GM19023 (cell line): ENCODE data around the gene RHEBL1.

Experiments used
- ATAC-seq: cut with Tn5 transposase; IDR thresholded peaks from one replicate; pipeline ENCODE4 v1.9.1; 2021; ENCODE audit warnings: mild to moderate bottlenecking, moderate library complexity; ENCODE audit not compliant: unreplicated experiment

Gene RHEBL1, protein sequence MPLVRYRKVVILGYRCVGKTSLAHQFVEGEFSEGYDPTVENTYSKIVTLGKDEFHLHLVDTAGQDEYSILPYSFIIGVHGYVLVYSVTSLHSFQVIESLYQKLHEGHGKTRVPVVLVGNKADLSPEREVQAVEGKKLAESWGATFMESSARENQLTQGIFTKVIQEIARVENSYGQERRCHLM

DNA sequence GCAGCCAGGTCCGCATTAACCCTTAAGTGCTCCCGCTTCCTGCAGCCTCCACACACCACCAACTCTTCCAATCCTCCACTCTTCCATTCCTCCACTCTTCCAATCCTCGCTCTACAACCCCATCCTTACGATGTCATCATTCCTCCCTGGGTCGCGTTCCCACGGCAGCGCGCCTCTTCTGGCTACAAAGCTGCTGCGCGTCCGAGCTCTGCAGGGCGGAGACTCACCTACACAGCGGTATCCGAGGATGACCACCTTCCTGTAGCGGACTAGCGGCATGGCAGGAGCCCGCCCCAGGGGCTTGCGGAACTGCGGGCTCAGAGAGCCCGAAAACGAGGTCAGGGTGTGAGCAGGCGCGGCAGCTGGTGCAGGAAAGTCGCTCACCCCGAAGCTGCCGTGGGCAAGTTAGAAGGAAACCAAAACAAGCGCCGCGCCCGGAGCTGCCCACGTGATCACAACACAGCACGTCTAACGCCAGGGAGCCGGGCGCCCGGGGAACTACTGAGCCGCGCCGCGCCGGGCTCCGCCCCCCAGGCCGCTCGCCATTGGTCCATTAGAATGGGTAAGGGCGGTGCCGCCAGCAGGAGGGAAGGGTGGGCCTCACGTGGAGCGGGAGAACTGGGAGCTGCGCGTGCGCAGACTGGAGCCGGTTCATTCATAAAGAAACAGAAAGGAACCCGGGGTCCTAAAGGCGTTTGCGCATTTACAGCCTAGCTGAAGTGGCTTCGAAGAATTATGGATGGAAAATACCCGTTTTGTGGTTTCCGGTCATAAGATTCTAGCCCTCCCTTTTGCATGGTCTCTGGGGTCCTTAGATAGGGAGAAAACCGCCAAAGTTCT lies at the start of gene RHEBL1:
Gene RHEBL1 (minus strand): TSS at position 473 of the 840 bp plus-strand sequence. CDS start 194 bp downstream, at position 279.
- peak; percentile 99 for ATAC-seq

DNA sequence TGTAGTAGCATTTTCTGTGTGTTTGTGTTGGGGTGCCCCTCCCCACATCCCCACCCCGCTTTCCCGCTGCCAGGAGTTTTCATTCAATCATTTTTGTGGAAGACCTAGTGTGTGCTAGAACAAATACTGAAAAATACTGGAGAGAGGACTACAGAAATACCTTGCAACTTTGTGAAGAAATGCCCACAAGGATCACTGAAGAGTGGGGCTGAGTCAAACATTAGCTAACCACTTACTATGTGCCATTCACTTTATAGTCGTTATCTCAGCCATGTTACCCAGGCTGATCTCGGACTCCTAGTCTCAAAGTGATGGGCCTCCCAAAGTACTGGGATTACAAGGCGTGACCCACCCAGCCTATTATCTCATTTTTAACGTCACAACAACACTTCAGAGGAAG lies 41.4 kb upstream of the RHEBL1 start:
- ATAC-seq, result peak; percentile 3

DNA sequence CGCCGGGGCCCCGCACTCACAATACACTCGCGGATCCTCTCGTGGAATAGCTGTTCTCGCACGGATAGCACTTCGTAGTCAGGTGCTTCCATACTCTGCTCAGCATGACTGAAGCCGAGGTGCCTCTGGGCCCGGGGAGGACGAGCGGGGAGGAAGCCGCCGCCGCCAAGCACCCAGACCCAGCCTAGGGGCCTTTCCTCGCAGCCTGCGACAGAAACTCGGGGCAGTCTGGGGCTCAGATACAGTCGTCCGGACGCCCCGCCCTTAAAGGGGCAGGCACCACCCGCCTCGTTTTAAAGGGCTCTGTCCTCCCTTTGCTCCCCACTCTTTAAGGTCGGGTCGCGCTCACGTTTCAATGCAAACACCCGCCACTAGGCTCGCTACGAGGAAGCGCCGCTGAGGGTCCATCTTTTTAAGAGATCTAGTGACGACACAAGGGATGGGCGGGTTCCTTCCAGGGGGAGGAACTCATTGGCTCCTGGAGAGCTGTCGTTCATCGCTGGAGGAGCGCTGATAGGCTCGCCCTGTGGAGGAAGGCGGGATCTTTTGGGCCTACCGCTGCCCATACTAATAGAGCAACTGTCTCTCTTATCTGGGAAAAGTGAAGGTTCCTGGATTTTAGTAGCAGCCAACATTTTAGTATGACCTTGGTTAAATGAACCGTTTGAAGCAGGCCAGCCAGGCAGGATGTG lies 40.8 kb upstream of the RHEBL1 start, which contains the start of gene LMBR1L:
Gene LMBR1L (minus strand): TSS at position 384 of the 692 bp plus-strand sequence. CDS start 292 bp downstream, at position 92.
- ATAC-seq, result peak; percentile 98

DNA sequence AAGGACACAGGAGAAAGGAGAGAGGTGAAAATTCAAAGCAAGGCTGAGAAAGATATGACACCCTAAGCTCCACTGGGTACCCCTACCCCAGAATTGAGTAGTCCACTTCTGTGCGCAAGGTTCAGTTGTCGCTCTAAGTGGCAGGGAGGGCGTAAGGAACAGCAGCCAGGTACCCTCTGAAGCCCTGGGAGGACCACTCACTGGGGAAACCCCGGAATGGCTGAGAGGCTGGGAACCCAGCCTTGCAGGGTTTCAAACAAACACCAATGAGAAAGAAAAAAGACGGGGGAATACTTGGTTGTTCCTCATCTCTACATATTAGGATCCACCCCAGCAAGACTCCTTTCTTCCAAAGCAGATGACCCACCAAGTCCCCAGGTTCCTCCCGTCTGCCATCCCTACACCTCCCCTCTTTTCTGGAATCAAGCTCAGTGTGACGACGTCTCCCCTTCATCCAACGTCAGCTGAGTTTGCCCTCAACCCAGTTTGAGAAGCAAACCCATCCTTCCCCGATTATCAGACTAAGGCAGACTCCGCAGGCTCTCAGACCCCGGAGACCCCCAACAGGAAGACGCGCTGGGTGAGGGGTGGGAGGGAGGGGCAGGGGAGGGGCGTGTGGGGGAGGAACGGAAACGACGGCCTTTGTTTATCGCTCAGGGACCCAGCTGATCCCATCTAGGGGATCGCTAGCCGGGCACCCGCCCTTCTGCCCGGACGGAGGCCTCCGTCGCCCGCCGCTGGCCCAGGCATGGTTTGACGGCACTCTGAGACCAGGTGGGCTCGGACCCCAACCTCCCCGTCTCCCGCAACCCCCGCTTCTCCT lies 40.1 kb upstream of the RHEBL1 start:
- ATAC-seq, result no peak

GRCh38 chr12:49108958-49109404 lies 39.2 kb upstream of the RHEBL1 start:
- ATAC-seq, result no peak

- ATAC-seq, result no peak
Measured at GRCh38 chr12:49105504-49106084, 35.8 kb upstream of the RHEBL1 start.

DNA sequence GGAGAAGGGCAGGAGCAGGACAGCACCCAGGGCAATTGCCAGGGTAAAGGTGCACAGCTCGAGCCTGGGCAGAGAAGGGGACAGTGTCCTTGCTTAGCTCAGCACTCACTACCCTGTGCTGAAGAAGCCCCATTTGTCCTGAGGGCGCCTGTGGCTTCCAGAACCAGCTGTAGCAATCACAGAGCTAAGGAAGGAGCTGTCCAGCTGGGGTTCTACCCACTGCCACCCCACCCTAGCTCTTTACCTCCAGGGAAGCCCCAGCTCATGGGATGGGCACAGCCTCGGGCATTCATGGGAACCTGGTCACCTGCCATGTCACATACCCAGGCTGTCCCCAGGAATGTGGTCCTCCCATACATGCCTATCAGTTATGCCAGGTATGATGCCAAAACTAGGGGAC lies 35.0 kb upstream of the RHEBL1 start:
- ATAC-seq, result no peak

- no peak for ATAC-seq
Measured at GRCh38 chr12:49100380-49100779, 30.6 kb upstream of the RHEBL1 start.

- no peak for ATAC-seq
Measured at GRCh38 chr12:49098703-49099102, 28.9 kb upstream of the RHEBL1 start.

DNA sequence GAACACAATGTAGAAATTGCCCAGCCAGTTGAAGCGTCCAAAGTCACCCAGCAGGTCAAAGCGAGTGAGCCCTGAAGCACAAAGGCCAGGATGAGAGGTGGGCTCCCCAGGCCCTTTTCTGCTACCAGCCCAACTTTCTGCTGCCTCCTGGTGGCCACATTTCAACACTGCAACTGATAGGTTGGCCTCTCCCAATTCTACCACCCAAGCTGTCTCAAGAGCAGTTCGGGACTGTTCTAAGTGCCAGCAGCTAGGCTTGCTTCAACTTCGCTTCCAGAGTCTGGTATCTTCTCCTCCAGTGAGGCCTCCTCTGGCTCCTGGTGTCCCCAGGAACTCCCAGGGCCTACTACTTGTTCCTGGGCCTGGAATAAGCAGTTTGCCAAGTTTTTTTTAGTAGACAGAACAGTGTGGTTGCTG lies 28.3 kb upstream of the RHEBL1 start:
- no peak for ATAC-seq

DNA sequence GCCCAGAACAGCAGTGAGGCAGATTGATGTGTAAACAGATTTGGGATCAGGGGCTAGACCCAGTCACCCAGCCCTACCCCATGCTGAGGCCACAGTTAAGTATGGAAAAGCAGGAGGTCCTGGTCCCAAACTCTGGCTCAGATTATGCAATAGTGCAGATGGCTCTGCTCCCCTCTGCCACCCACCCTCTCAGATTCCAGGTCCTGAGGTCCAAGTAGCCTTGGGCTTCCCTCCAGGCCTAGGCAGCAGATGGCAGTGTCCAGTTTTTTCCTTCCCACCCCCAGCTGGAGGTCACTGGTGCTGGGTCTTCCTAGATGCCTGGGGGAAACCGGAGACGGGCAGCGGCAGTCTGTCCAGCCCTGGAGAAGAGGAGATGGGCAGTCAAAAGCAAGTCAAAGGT lies 27.6 kb upstream of the RHEBL1 start:
- no peak for ATAC-seq

- ATAC-seq, result no peak
Measured at GRCh38 chr12:49094975-49095365, 25.2 kb upstream of the RHEBL1 start.

DNA sequence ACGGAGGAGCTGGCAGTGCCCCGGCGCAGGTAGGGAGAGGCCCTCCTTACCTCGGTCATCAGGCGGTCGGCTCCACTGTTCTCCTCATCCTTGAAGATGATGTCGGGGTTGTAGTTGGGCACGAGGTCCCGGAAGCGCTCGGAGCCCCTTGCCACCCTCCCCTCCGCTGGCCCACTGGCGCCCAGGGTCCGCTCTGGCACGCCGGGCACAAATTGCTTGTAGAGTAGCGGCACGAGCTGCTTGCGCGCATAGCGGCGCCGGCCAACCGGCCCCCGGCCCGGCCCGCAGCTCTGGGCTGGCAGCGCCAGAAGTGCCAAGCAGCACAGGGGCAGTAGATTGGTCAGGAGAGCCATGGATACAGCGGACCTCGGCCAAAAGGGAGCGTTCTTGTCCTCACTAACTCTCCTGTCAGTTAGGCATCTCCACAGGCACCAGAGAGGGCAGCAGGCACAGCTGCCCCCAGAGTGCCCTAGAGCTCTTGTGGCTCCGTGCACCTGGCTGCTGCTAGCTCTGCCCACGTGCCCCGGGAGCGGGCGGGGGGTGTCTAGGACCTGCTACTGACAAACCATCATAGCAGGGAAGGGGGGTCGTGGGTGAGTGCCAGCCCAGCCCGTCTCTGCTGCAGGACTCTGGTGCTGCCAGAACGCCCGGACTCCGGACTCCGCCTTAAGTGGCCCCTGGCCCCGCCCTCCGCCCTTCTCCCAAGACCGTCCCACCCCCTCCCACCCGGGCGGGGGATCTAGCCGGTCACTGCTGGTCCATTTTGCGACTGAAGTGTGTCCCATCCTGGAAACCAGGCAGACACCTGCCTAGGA lies 24.6 kb upstream of the RHEBL1 start, which contains the start of gene DHH:
Gene DHH (minus strand): TSS at position 642 of the 815 bp plus-strand sequence. CDS start 289 bp downstream, at position 353.
- ATAC-seq, result no peak

- no peak for ATAC-seq
Measured at GRCh38 chr12:49093792-49094159, 24.0 kb upstream of the RHEBL1 start.

GRCh38 chr12:49092816-49093406 lies 23.1 kb upstream of the RHEBL1 start:
- no peak for ATAC-seq

GRCh38 chr12:49092086-49092815 lies 22.5 kb upstream of the RHEBL1 start:
- no peak for ATAC-seq

- ATAC-seq, result no peak
Measured at GRCh38 chr12:49091836-49092085, 22.0 kb upstream of the RHEBL1 start.

- ATAC-seq, result no peak
Measured at GRCh38 chr12:49091056-49091835, 21.5 kb upstream of the RHEBL1 start.
